Hepatocyte (in vitro differentiated cells): Measurements from ENCODE around the gene CMSS1. TPM values are rescaled to one million over a fixed set of nuclear protein-coding genes. Genes with fewer than 3 reads are reported as not detected.

Source experiments
- DNase-seq: peaks from one replicate; pipeline ENCODE4 v3.0.0-alpha.2; 2016; ENCODE audit warnings: low spot score
- H2AFZ ChIP-seq: fragments of 200-600 bp; sonication (generic); 2 replicates; pipeline ENCODE4 v1.6.0; 2016; ENCODE audit warnings: antibody characterized with exemption, mild to moderate bottlenecking
- H3K27ac ChIP-seq: fragments of 200-600 bp; sonication (generic); 2 replicates; pipeline ENCODE4 v1.5.1; 2016; ENCODE audit warnings: mild to moderate bottlenecking
- H3K27me3 ChIP-seq: fragments of 200-600 bp; sonication (generic); 2 replicates; pipeline ENCODE4 v1.6.1; 2016
- H3K36me3 ChIP-seq: fragments of 200-600 bp; sonication (generic); replicated peaks from 2 replicates; pipeline ENCODE4 v1.5.1; 2016; ENCODE audit warnings: low read depth; ENCODE audit not compliant: insufficient read depth
- H3K4me1 ChIP-seq: fragments of 200-600 bp; sonication (generic); 2 replicates; pipeline ENCODE4 v1.5.1; 2016; ENCODE audit warnings: mild to moderate bottlenecking, moderate library complexity; ENCODE audit not compliant: insufficient read depth
- H3K4me2 ChIP-seq: fragments of 200-600 bp; sonication (generic); 2 replicates; pipeline ENCODE4 v1.6.0; 2016
- H3K4me3 ChIP-seq: fragments of 200-600 bp; sonication (generic); 2 replicates; pipeline ENCODE4 v1.5.1; 2016; ENCODE audit warnings: mild to moderate bottlenecking
- H3K79me2 ChIP-seq: fragments of 200-600 bp; sonication (generic); 2 replicates; pipeline ENCODE4 v1.6.0; 2017; ENCODE audit warnings: mild to moderate bottlenecking
- H3K9me2 ChIP-seq: fragments of 200-600 bp; sonication (generic); replicated peaks from 2 replicates; pipeline ENCODE4 v1.6.0; 2017; ENCODE audit warnings: mild to moderate bottlenecking; ENCODE audit not compliant: insufficient read depth
- H3K9me3 ChIP-seq: fragments of 200-600 bp; sonication (generic); 2 replicates; pipeline ENCODE4 v1.5.1; 2016; ENCODE audit warnings: low read depth, mild to moderate bottlenecking
- H4K20me1 ChIP-seq: fragments of 200-600 bp; sonication (generic); 2 replicates; pipeline ENCODE4 v1.6.0; 2016; ENCODE audit warnings: mild to moderate bottlenecking; ENCODE audit not compliant: insufficient read depth, poor library complexity, severe bottlenecking
- CTCF ChIP-seq: fragments of 200-600 bp; sonication (generic); IDR thresholded peaks from 2 replicates; pipeline ENCODE4 v1.5.1; 2016; ENCODE audit warnings: antibody characterized with exemption, mild to moderate bottlenecking; ENCODE audit not compliant: poor library complexity
- EZH2 ChIP-seq: fragments of 200-600 bp; sonication (generic); IDR thresholded peaks from 2 replicates; pipeline ENCODE4 v1.6.1; 2016; ENCODE audit warnings: antibody characterized with exemption, mild to moderate bottlenecking, borderline replicate concordance
- EZH2phosphoT487 ChIP-seq: fragments of 200-600 bp; sonication (generic); IDR thresholded peaks from one replicate; pipeline ENCODE4 v1.6.1; 2018; ENCODE audit warnings: antibody characterized with exemption, mild to moderate bottlenecking, low read depth, moderate library complexity; ENCODE audit not compliant: unreplicated experiment, severe bottlenecking
- WGBS: methylation state at CpG from one replicate; pipeline ENCODE4 v1.1.6; 2016; ENCODE audit warnings: low lambda C conversion rate; ENCODE audit errors: missing lambda C conversion rate; 5-methylcytosine and 5-hydroxymethylcytosine counted together
- polyA plus RNA-seq: library from polyadenylated mRNA; unstranded; fragments of >200 nt; fragmentation: Nextera tagmentation; extraction: Ambion mirVana; gene quantifications from 2 replicates; pipeline ENCODE4 v1.2.1, GENCODE V29; 2016
- total RNA-seq: library from RNA; depleted of rRNA; stranded (reverse); fragments of >200 nt; gene quantifications from 2 replicates; pipeline ENCODE4 v1.2.3, GENCODE V29; 2014

The CMSS1 gene
- total and polyA plus RNA-seq, 2 experiments from 2014 or later, result 11.8 to 17.0 TPM

- DNase-seq, result no peak
- no peaks in the 10 kb centered on the region for H3K36me3 ChIP-seq
- no peaks in the 10 kb centered on the region for H3K27me3 ChIP-seq
- no peak for TF ChIP-seq EZH2phosphoT487
- TF ChIP-seq CTCF, result no peak
- TF ChIP-seq EZH2, result no peak
- H2AFZ ChIP-seq, result no peak overlapping the region
- WGBS, result 81% methylated on average over 3 of the region's 3 CpGs
- no peak overlapping the region for H3K4me3 ChIP-seq
- H4K20me1 ChIP-seq, result no peaks in the 10 kb centered on the region
- H3K4me2 ChIP-seq, result no peak overlapping the region
- no peaks in the 10 kb centered on the region for H3K79me2 ChIP-seq
- H3K27ac ChIP-seq, result no peak overlapping the region
- H3K9me2 ChIP-seq, result no peaks in the 10 kb centered on the region
- no peaks in the 10 kb centered on the region for H3K4me1 ChIP-seq
- H3K9me3 ChIP-seq, result no peaks in the 10 kb centered on the region
These were observed 35.9 kb upstream of the CMSS1 start for GRCh38 chr3:99781761-99782160.

- H3K27ac ChIP-seq, result no peak overlapping the region
These were observed 34.6 kb upstream of the CMSS1 start for GRCh38 chr3:99783011-99783573.

GRCh38 chr3:99789011-99789721 lies 28.5 kb upstream of the CMSS1 start:
- H3K27me3 ChIP-seq, result no peaks in the 10 kb centered on the region
- H3K27ac ChIP-seq, result no peak overlapping the region
- no peaks in the 10 kb centered on the region for H3K79me2 ChIP-seq
- no peak overlapping the region for H3K4me2 ChIP-seq
- WGBS, result 38% methylated on average over 3 of the region's 3 CpGs
- H3K9me2 ChIP-seq, result no peaks in the 10 kb centered on the region
- H3K9me3 ChIP-seq, result no peaks in the 10 kb centered on the region
- no peak overlapping the region for H3K4me3 ChIP-seq
- TF ChIP-seq CTCF (peak; percentile 68), EZH2 (no peak)
- H4K20me1 ChIP-seq, result no peaks in the 10 kb centered on the region
- no peaks in the 10 kb centered on the region for H3K36me3 ChIP-seq
- no peak overlapping the region for H2AFZ ChIP-seq
- DNase-seq, result peak; percentile 64
- H3K4me1 ChIP-seq, result no peaks in the 10 kb centered on the region

More at GRCh38 chr3:99783011-99783573, 34.6 kb upstream of the CMSS1 start:
- H3K79me2 ChIP-seq, result no peaks in the 10 kb centered on the region
- WGBS, result 71% methylated on average over 5 of the region's 5 CpGs
- no peak for DNase-seq
- H3K4me1 ChIP-seq, result no peaks in the 10 kb centered on the region
- no peaks in the 10 kb centered on the region for H3K9me3 ChIP-seq
- no peaks in the 10 kb centered on the region for H3K36me3 ChIP-seq
- no peak overlapping the region for H3K4me2 ChIP-seq
- H2AFZ ChIP-seq, result no peak overlapping the region
- no peaks in the 10 kb centered on the region for H4K20me1 ChIP-seq
- TF ChIP-seq EZH2phosphoT487 (no peak), CTCF (no peak), EZH2 (no peak)
- no peak overlapping the region for H3K4me3 ChIP-seq
- H3K9me2 ChIP-seq, result no peaks in the 10 kb centered on the region
- H3K27me3 ChIP-seq, result no peaks in the 10 kb centered on the region
